ENCODE results near the gene MFGE8.

DNA sequence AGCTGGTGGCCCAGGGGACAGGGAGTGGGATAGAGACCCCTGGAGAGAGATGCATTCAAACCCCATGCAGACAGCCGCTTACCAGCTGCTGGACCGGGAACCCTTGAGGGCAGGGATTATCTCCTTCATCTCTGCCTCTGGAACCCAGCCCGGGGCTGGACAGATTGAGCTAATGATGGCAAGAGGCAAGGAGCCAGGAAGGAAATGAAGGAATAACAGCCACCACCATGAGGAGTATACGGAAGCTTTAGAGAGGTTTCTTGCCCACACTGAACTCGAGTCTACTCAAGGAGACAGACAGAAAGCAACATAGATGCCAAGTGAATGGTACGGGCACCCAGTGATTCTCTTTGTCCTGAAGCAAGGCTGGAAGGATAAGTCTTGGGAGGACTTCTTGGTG is 41.1 kb downstream of the MFGE8 start:
- no peak for TF ChIP-seq SP1 (IDR thresholded peaks at IDR 0.05)
- no peak for TF ChIP-seq L3MBTL2 (conservative IDR thresholded peaks at IDR 0.05)
